HG02885 (cell line): ENCODE results near the gene MYO5A.
"Not testable (repeated sequence)": the region's sequence is repeated elsewhere in the genome, so short reads cannot be mapped to it uniquely, and the experiment has no call there.

ENCODE experiments used
- ATAC-seq: cut with Tn5 transposase; IDR thresholded peaks from one replicate; pipeline ENCODE4 v1.9.1; 2021; ENCODE audit warnings: mild to moderate bottlenecking; ENCODE audit not compliant: unreplicated experiment, poor library complexity

MYO5A gene

DNA sequence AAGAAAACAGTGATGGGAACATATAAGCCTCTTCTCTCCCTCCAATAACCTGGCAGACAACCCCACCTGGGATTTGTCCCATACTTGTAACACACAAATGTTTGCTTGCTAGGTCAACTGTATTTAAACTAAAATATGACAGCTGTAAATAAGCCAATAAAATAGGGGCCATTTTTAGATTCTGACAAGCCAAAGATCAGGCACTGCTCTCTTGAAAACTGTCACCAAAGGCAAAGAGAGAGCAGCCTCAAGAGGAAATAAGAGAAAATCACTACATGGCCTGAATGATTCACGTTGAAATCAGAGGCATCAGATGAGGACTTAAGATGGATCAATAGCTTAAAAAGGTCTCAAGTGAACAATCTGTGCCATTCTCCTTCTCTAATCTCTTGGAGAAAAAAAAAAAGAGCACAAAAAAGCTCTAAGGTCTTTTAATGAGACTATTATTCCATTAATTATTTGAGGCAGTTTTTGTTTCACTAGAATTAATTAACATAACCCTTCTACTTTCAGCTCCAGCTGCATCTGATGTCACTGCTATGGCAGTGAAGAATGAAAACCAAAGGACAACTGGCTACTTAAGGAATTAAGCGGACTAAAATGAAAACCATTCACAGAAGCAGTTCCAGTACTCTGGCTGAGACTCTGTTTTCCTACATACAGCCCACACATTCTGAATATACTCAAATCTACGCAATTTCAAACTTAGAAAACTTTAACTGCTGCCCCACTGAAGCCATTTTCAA lies 19.0 kb downstream of the MYO5A start:
- ATAC-seq: no peak

DNA sequence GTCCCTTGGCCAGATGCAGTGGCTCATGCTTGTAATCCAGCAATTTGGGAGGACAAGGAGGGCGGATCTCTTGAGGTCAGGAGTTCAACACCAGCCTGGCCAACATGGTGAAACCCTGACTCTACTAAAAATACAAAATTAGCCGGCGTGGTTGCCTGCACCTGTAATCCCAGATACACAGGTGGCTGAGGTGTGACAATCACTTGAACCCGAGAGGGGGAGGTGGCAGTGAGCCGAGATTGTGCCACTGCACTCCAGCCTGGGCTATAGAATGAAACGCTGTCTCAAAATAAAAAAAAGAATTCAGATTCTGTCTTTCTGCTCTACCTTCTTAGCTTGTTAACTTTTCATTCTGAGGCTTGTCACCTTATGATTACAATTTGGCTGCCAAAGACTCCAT lies 22.1 kb downstream of the MYO5A start:
- ATAC-seq: no peak

DNA sequence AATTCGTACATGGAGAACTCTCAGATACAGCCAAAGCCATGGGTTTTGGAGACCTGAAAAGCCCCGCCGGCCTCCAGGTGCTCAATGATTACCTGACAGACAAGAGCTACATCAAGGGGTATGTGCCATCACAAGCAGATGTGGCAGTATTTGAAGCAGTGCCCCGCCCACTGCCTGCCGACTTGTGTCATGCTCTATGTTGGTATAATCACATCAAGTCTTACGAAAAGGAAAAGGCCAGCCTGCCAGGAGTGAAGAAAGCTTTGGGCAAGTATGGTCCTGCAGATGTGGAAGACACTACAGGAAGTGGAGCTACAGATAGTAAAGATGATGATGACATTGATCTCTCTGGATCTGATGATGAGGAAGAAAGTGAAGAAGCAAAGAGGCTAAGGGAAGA lies 23.5 kb downstream of the MYO5A start:
- ATAC-seq: no peak

DNA sequence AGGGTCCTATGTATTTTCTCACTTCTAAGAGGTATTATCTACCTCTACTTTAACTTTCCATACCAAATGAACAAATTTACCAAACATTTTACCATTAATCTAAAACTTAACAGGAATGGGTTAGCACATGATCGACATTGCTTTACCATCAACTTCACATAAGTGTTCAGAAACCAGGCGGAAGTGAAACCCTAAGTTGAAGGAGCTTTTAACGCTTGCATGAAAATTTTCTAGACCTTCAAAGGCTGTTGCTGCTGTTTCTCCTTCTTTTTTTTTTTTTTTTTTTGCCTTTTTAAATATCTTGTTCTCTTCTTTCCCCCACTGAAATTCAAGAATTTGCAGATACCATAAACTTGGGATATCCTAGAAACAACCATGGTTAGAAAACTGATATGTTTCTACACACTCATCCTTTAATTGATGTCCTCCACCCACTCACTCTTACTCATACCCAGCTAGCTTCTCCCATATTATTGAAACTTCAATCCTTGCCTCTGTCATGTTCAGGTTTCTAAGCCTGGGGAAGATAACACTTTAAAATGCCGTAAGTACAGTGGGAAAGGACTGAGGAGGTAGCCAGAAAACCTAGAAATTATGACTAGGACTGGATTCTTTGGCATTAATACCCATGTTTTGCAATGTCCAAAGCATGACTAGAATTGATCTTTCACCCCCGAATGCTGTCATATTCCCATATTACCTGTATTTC lies 24.7 kb downstream of the MYO5A start:
- peak; percentile 79 for ATAC-seq

DNA sequence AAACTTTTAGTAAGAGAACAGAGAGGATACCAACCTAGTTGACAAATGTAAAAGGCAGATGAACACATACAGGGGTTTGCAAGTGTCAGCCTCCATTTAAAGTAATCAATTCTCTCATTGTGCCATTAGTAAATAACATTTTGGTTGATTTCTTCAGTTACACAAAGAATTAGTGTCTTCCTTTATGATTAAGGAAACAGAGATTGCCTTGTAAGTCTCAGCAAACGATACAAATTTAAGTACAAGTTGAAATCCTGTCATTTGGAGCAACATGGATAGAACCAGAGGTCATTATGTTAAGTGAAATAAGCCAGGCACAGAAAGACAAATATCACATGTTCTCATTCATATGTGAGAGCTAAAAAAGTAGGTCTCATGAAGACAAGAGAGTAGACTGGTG lies 26.1 kb downstream of the MYO5A start:
- no peak for ATAC-seq

DNA sequence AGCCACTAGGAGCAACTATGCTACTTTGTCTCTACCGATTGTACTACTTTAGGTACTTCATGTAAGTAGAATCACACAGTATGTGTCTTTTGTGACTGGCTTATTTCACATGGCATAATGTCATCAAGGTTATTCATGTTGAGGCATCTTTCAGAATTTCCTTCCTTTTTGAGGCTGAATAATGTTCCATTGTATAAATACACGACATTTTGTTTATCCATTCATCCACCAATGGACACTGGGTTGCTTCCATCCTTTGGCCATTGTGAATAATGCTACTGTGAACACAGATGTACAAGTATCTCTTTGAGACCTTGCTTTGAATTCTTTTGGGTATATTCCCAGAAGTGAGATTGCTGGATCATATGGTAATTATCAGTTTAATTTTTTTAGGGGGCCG lies 29.2 kb downstream of the MYO5A start:
- no peak for ATAC-seq

DNA sequence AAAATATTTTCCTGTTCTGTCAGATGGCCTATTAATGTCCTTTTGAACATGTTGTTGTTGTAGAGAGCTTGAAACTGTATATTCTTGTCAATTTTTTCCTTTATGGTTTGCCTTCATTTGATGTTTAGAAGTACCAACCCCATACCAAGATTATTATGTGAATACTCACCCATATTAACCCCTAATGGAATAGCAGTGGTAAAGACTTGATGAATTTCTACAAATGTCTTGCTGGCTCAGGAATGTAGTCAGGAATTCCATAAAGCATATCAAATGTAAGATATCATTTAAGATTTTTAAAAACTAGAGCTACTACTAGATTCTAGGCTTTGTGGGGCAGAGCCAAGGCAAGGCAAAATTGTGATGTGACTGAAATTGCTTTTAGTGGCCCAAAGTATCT lies 30.0 kb downstream of the MYO5A start:
- no peak for ATAC-seq

DNA sequence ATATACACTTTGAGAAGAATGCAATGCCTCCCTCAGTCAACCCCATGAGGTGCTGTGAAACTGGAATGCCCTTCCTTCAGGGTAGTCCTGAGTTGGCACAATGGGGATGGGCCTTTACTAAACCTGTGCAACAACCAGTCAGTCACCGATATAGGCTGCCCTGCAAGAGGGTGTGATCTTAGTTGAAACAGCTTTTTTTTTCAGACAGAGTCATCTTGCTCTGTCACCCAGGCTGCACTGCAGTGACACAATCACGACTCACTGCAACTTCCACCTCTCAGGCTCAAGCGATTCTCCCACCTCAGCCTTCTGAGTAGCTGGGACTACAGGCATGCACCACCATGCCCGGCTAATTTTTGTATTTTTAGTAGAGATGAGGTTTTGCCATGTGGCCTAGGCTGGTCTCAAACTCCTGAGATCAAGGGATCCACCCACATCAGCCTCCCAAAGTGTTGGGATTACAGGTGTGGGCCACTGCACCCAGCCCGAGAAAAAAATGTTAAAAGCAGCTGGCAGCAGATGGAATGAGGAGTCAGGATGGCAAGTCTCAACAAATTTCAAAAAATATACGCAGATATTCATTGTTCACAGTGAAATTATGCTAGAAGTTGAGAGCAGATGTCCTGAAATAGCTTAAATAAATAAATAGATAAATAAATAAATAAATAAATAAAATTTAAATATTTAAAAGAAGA lies 31.8 kb downstream of the MYO5A start:
- ATAC-seq: no peak

DNA sequence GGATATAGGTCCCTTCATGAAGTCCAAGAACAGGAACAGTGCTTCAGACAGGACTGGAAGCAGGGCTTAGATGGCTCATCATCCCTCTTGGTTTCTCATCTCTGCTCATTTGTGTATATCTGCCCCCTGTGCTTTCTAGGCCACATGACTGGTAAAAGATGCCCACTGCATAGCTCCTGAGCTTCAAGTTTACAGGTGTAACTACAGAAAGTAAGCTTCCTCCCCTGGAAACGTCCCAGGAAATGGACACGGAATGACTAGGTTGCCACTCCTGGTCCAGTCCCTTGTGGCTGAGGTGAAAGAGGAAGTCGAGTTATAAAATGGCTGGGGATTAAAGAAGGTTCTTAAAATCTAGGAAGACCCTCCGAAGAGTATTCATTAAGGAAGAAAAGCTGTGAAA lies 32.5 kb downstream of the MYO5A start:
- no peak for ATAC-seq

DNA sequence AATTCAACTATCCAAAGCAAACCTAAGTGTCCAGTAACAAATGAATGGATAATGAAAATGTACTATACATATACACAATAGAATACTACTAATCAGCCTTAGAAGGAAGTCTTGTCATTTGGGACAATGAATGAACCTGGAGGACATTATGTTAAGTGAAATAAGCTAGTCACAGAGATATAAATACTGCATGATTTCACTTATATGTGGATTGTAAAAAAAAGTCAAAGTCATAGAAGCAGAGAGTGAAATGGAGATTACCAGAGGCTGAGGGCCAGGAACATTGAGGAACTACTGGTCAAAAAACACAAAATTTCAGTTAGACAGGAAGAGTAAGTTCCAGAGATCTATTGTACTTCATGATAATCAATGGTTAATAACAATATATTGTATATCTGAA lies 33.6 kb downstream of the MYO5A start:
- no peak for ATAC-seq

DNA sequence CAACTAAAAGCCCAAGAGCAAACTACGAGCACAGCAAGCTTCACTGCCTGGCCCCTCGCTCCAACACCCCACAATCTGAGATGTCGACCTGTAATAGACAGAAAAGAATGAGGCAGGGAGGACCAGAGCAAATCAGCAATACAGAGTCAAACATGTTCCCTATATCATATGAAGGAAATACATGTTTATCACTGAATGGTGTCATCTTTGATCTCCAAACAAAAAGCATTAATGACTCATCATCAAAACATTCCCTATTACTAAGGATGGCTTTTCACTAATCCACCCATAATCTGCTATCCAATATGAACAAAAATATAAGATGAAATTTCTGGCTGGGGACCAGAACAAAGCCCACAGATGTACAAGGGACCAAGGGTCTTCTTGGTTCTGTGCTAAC lies 34.7 kb downstream of the MYO5A start:
- no peak for ATAC-seq

DNA sequence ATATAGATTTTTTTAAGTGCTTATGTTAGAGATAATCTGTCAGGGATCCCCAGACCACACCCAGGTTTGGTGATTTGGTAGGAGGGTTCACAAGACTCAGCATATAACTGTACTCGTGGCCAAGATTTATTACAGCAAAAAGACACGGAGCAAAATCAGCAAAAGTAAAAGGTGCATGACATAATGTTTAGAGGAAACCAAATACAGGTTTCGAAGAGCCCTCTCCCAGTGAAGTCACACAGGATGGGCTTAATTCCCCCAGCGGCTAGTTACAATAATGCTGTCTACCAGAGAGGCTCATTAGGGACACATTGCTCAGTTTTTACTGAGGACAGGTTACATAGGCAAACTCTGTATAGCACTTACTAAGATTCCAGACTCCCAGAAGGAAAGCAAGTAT lies 36.5 kb downstream of the MYO5A start:
- no peak for ATAC-seq

DNA sequence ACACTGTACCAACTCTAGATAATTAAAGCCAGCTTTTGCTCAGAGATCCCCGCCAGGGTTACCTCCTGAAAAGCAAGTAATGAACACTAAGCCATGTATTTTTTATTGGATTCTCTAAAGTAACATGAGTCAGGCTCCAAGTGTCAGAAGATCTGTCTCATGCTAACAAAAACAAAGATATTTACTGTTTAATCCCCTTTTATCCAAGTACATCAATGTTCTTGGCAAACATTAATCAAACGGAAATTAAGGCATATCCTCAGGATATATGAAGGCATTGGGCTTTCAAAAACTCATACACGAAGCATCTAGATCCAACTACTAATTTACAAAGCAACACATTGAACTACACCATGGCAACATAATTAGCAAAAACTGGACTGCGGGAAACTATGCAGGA lies 37.2 kb downstream of the MYO5A start:
- ATAC-seq: no peak

DNA sequence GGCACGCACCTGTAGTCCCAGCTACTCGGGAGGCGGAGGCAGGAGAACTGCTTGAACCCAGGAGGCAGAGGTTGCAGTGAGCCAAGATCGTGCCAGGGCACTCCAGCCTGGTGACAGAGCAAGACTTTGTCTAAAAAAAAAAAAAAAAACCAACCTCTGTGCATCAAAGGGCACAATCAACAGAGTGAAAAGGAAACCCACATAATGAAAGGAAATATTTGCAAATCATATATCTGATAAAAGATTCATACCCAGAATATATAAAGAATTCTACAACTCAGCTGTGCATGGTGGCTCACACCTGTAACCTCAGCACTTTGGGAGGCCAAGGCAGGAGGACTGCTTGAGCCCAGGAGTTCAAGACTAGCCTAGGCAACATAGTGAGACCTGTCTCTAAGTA lies 39.2 kb downstream of the MYO5A start:
- ATAC-seq: not testable (repeated sequence)

DNA sequence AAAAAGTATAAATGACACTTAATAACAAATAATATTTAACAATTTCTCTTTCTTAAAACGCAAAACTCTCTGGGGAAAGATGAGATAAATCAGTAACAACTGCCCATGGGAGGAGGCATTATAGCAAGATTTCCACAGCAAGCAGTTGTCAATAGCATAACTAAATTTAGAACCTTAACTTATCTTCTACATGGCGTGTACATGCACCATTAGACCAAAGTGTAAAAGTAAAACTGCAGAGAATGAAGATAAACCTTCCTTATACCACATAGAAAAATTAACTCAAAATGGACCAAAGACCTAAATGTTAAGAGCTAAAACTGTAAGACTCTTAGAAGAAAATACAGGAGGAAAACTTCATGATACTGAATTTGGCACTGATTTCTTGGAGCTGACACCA lies 39.9 kb downstream of the MYO5A start:
- ATAC-seq: peak; percentile 68

DNA sequence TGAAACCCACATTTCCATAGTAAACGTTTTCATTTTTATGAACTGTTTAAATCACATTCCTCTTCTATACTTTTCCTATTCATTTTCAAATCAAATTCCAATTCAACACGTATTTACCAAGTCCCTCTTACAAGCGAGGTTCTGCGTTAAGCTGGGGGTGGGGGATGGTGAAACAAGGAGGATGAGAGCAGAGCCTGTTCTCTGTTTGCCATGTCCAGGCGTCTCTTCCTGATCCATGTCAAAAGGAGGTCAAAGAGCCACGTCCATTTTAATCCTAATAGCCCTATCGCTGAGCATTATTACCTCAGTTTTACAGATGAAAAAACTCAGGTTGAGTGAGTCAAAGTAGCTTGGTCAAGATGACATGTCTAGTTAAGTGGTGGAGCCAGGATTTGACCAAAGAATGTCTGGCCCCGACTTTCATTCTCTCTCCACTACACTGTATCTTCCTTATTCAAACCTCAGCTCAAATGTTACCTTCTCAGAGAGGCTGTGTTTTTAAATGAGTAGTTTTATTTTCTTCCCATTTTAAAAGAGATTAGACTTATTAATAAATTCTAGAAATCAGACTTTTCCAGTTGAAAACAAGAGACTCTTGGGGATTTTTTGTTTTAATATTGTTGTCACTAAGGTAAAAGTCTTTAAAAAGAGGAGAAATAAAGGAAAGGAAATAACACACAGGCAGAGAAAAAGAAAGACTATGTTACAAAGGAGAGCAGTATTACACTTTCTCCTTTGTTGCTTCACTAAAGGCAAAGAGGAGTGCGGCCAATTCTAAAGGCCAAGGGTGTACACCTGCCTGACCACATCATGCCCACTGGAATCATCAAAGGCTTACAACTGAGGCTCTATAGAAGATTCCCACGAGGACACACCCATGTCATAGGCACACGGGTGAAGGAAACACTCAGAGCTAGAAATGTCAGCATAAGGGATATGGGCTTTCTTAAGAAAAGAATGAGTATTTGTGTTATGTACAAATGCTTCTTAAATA lies 42.4 kb downstream of the MYO5A start:
- ATAC-seq: no peak

DNA sequence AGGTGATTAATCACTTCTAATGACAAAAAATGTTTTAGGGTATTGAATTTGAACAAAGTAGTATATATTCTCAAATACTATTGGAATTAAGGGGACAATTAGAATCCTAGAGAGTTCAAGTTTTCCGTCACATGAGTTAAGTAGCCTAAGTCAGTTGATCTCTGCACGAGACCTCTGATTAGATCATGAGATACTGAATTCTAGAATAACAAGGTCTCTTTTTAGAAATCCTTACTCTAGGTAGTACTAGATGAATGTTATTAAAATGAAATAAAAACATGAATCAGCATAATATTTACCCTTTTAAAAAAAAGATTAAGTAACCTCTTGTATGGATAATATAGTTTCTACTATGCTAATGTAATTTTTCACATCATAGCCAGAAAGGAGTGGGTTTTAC lies 43.4 kb downstream of the MYO5A start:
- no peak for ATAC-seq

DNA sequence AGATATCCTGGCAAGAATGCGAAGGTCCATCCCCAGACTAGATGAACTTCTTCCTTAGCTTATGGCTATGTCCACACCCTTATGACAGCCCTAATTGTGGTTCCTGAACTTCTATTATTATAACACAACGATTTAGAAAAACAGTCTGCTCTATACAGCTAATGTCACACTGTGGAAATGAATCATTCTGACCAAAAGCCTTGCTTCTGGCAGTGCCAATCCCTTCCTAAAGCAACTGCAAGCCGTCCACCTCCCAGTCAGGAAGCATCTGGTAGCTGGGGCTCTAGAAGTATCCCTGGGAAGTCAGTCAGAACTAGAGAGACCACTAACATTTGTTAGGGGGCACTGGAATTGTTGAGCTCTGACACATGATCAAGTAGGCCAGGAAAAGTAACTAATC lies 45.0 kb downstream of the MYO5A start:
- ATAC-seq: no peak

DNA sequence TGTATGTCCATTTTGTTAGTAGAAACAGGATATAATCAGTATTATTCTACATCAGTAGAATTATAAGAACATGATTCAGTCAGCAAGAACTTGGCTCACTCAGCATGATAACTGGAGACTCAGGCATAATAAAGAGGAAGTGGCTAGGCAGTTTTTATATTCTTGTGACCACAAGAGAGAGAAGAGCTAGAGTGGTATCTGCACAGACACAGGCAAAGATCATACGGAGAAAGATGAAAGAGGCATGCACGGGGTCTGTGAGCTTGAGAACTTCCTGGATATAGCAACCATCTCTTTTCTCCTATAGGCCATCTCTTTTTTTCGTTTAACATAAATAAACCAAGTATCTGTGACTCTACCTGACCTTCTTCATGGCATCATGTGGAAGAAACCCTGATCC lies 46.8 kb downstream of the MYO5A start:
- peak; percentile 99 for ATAC-seq

DNA sequence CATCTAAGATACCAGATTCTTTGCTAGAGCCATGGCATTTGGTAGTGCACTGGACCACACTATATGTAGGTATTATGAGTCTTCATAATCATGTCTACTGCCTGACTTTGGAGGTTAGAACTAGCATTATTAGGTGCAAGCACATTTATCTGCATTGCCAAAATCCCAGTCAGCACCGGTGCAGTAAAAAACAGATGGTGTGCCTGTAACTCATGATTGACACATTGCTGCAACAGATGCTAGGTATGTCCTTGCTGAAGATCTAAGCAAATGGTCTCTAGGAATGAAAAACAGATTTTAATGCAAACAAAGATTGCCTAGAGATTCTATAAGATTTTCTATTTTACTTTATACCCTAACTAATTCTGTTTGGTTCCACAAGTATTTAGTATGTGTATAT lies 47.7 kb downstream of the MYO5A start:
- no peak for ATAC-seq
